ENCODE data around the gene RET. TPM values are rescaled to one million over a fixed set of nuclear protein-coding genes. Genes with fewer than 3 reads are reported as not detected.
A peak's percentile ranks its signal among the peaks of the same experiment; 100 is the strongest.

The RET gene
- total and polyA plus RNA-seq, 9 donors: 0.12 to 1.6 (median 0.75) TPM

GRCh38 chr10:43112608-43112961, 35.7 kb downstream of the RET start:
- no peak overlapping the region for H3K27ac ChIP-seq
- TF ChIP-seq, protein P1, sequence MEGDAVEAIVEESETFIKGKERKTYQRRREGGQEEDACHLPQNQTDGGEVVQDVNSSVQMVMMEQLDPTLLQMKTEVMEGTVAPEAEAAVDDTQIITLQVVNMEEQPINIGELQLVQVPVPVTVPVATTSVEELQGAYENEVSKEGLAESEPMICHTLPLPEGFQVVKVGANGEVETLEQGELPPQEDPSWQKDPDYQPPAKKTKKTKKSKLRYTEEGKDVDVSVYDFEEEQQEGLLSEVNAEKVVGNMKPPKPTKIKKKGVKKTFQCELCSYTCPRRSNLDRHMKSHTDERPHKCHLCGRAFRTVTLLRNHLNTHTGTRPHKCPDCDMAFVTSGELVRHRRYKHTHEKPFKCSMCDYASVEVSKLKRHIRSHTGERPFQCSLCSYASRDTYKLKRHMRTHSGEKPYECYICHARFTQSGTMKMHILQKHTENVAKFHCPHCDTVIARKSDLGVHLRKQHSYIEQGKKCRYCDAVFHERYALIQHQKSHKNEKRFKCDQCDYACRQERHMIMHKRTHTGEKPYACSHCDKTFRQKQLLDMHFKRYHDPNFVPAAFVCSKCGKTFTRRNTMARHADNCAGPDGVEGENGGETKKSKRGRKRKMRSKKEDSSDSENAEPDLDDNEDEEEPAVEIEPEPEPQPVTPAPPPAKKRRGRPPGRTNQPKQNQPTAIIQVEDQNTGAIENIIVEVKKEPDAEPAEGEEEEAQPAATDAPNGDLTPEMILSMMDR (IDR thresholded peaks at IDR 0.05): no peak
- no peak for TF ChIP-seq EP300 (IDR thresholded peaks at IDR 0.05)
- no peak for TF ChIP-seq POLR2A (IDR thresholded peaks at IDR 0.05)
- intact Hi-C loops (cut with DNase I): no loop called here
- H3K4me1 ChIP-seq (ENCODE audit: insufficient read depth): peaks cover 11% of the 10 kb centered on the region
- no peaks in the 10 kb centered on the region for H3K36me3 ChIP-seq
- no peaks in the 10 kb centered on the region for H3K27me3 ChIP-seq
- H3K9me3 ChIP-seq: no peaks in the 10 kb centered on the region
- no peak for DNase-seq
- H3K4me3 ChIP-seq: no peak overlapping the region
- WGBS, 3 donors: 92 to 97% (median 94%) methylated on average over 7 of the region's 7 CpGs

DNA sequence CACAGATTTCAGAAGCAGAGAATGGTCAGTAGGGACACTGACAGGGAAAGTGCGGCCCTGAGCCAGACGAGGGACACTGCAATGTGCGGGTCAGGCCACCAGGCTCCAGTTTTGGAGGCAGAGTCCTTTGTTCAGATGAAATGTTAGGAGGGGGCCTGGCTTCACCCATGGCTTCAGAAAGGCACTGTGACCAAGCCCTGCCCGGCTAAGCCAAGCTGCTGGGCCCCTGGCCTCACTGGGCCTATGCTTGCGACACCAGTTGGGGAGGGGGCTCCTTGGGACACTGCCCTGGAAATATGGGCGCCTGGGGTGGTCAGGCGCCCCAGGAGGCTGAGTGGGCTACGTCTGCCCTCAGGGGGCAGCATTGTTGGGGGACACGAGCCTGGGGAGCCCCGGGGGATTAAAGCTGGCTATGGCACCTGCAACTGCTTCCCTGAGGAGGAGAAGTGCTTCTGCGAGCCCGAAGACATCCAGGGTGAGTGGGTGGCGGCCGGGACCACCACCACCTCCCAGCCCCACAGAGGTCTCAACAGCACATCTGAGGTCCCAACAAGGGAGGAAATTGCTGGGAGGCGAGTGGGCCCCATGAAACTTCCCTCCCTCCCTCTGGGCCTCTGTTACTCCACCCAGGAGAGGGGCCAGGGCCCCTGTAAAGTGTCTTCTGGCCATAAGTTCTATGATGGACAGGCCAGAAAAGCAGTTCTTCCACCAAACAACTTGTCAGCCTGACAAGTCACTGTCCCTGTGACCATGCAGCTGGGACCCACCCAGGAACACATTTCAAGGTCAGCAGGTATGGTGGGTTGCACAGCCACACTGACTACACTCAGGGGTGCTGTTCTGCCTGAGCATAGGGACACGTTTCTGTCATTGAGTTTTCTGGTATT, 36.6 kb downstream of the RET start:
- no peak for DNase-seq
- Histone ChIP-seq H3K4me1 (ENCODE audit: insufficient read depth) (peaks cover 11% of the 10 kb centered on the region), H3K27me3 (no peaks in the 10 kb centered on the region), H3K36me3 (no peaks in the 10 kb centered on the region), H3K27ac (no peak overlapping the region), H3K4me3 (no peak overlapping the region), H3K9me3 (no peaks in the 10 kb centered on the region)
- intact Hi-C loops (cut with DNase I): no loop called here
- 89 to 91% (median 89%) methylated on average over 11 to 16 of the region's 16 CpGs for WGBS, 3 donors
- TF ChIP-seq EP300 (IDR thresholded peaks at IDR 0.05) (no peak), POLR2A (IDR thresholded peaks at IDR 0.05) (no peak)
- TF ChIP-seq, protein P1 (IDR thresholded peaks at IDR 0.05): no peak

GRCh38 chr10:43114088-43114742, 37.3 kb downstream of the RET start:
- no peak for DNase-seq
- TF ChIP-seq POLR2A (IDR thresholded peaks at IDR 0.05): no peak
- TF ChIP-seq EP300 (IDR thresholded peaks at IDR 0.05): no peak
- TF ChIP-seq, protein P1 (IDR thresholded peaks at IDR 0.05): no peak
- Histone ChIP-seq H3K27me3 (no peaks in the 10 kb centered on the region), H3K36me3 (no peaks in the 10 kb centered on the region), H3K4me3 (no peak overlapping the region), H3K9me3 (no peaks in the 10 kb centered on the region), H3K4me1 (ENCODE audit: insufficient read depth) (peaks cover 11% of the 10 kb centered on the region), H3K27ac (no peak overlapping the region)
- intact Hi-C loops (cut with DNase I): no loop called here
- 92 to 93% (median 92%) methylated on average over 24 of the region's 24 CpGs for WGBS, 3 donors

- TF ChIP-seq, protein P1 (IDR thresholded peaks at IDR 0.05): no peak
- TF ChIP-seq POLR2A (IDR thresholded peaks at IDR 0.05): no peak
- TF ChIP-seq EP300 (IDR thresholded peaks at IDR 0.05): no peak
- Histone ChIP-seq H3K27ac (no peak overlapping the region), H3K27me3 (no peaks in the 10 kb centered on the region), H3K36me3 (no peaks in the 10 kb centered on the region), H3K4me1 (ENCODE audit: insufficient read depth) (peaks cover 11% of the 10 kb centered on the region), H3K9me3 (no peaks in the 10 kb centered on the region), H3K4me3 (no peak overlapping the region)
- intact Hi-C loops (cut with DNase I): no loop called here
- WGBS, 3 donors: 80 to 90% (median 81%) methylated on average over 15 to 17 of the region's 17 CpGs
- peak in 1 of 5 donors; percentile 13 for DNase-seq
These were observed 38.1 kb downstream of the RET start for GRCh38 chr10:43114743-43115611.

Measured in ovary (tissue), 9 donors.